Transverse colon (tissue), 4 donors: ENCODE results near the gene TAMALIN. TPM values are rescaled to one million over a fixed set of nuclear protein-coding genes. Genes with fewer than 3 reads are reported as not detected.

Source experiments
- DNase-seq: peaks from one replicate; pipeline ENCODE4 v3.0.0-alpha.2; 2019
- H3K27ac ChIP-seq, 4 donors: fragments of 200-600 bp; sonication (generic); 2 replicates each; pipeline ENCODE4 v1.5.1; 2016 to 2018; ENCODE audit warnings: inconsistent platforms in 4 of 4
- H3K27me3 ChIP-seq: fragments of 200-600 bp; sonication (generic); 2 replicates; pipeline ENCODE4 v1.5.1; 2017; ENCODE audit warnings: inconsistent platforms
- H3K36me3 ChIP-seq, 4 donors: fragments of 200-600 bp; sonication (generic); 2 replicates each; pipeline ENCODE4 v1.5.1; 2017 to 2019; ENCODE audit warnings: inconsistent platforms in 4 of 4
- H3K4me1 ChIP-seq, 4 donors: fragments of 200-600 bp; sonication (generic); 2 replicates each; pipeline ENCODE4 v1.5.1; 2017 to 2020; ENCODE audit warnings: inconsistent platforms in 4 of 4
- H3K4me3 ChIP-seq, 4 donors: fragments of 200-600 bp; sonication (generic); 1 replicate in 1 of 4; 2 replicates in 3 of 4; pipeline versions ENCODE4 v1.5.1 to v1.6.1; 2017 to 2019; ENCODE audit warnings: inconsistent platforms in 4 of 4
- H3K9me3 ChIP-seq, 2 donors: fragments of 200-600 bp; sonication (generic); 2 replicates each; pipeline ENCODE4 v1.5.1; 2017 to 2019; ENCODE audit warnings: inconsistent platforms in 2 of 2
- CTCF ChIP-seq, 5 experiments: fragments of 200-600 bp in 3 of 5; fragments of 450-650 bp in 2 of 5; sonication (generic) in 3 of 5; IDR thresholded peaks; 1 replicate in 2 of 5; 2 replicates in 3 of 5; pipeline ENCODE4 v1.5.1; 2016 to 2017; ENCODE audit warnings: antibody characterized with exemption in 5 of 5, inconsistent platforms in 3 of 5, mild to moderate bottlenecking in 2 of 5, moderate library complexity in 1 of 5
- EP300 ChIP-seq: sonication (generic); formaldehyde crosslinking; IDR thresholded peaks from one replicate; pipeline ENCODE4 v1.6.1; 2017; ENCODE audit warnings: antibody characterized with exemption, low read depth
- POLR2A ChIP-seq: fragments of 450-650 bp; IDR thresholded peaks from one replicate; pipeline ENCODE4 v1.6.1; 2016; ENCODE audit warnings: antibody characterized with exemption, mild to moderate bottlenecking, moderate library complexity
- POLR2AphosphoS5 ChIP-seq, 3 donors: sonication (generic); formaldehyde crosslinking; IDR thresholded peaks; one replicate each; pipeline ENCODE4 v1.6.1; 2016; ENCODE audit warnings: antibody characterized with exemption in 3 of 3
- WGBS, 2 donors: methylation state at CpG; one replicate each; pipeline ENCODE4 v1.1.5; 2018; ENCODE audit warnings: low coverage in 1 of 2; 5-methylcytosine and 5-hydroxymethylcytosine counted together
- in situ Hi-C, 4 donors: fragments of 200-750 bp; cut with MboI; loops; one replicate each; pipeline versions ENCODE4 v1.15.0 to v1.15.1; 2017; ENCODE audit warnings: low sequenced_read_pairs in 3 of 4, low pct_ligation_motif_present in 1 of 4, low pct_unique_long_range_greater_than_20kb in 1 of 4
- intact Hi-C: fragments of 100-400 bp; cut with DNase I; formaldehyde crosslinking; loops from one replicate; pipeline ENCODE4 v1.15.1; 2023; ENCODE audit warnings: low total_unique reads
- total RNA-seq, 4 donors: library from RNA; depleted of rRNA; stranded (reverse); fragments of >200 nt; gene quantifications; one replicate each; pipeline ENCODE4 v1.1.0, GENCODE V29; 2016

The TAMALIN gene
- total RNA-seq, 4 donors from 2014 or later = 5.9 to 20.6 (median 9.7) TPM

GRCh38 chr12:51984657-51985056 lies 22.1 kb upstream of the TAMALIN start:
- intact Hi-C loops (loop anchor here (5.0 kb wide), 1 partner anchor 97 kb away; the partner anchor contains the start of gene ANKRD33), in situ Hi-C loops (loop anchor here in 1 of 4 donors (10.0 kb wide), 1 partner anchor 60 kb away; no protein-coding TSS in a partner anchor)
- Histone ChIP-seq H3K27ac (no peak overlapping the region), H3K36me3 (peaks cover 0 to 64% (median 15%) of the 10 kb centered on the region in 4 donors), H3K9me3 (no peaks in the 10 kb centered on the region), H3K27me3 (no peaks in the 10 kb centered on the region), H3K4me1 (peaks cover 0 to 4% (median 0%) of the 10 kb centered on the region in 4 donors), H3K4me3 (no peak overlapping the region)
- WGBS, 2 donors = 68 to 79% methylated on average over 4 to 6 of the region's 6 CpGs
- TF ChIP-seq POLR2A (no peak), CTCF (IDR thresholded peaks at IDR 0.05) (no peak), EP300 (no peak), POLR2AphosphoS5 (IDR thresholded peaks at IDR 0.05) (no peak)
- no peak for DNase-seq

GRCh38 chr12:51985154-51985835 lies 21.5 kb upstream of the TAMALIN start:
- intact Hi-C loops (no loop called here), in situ Hi-C loops (loop anchor here in 1 of 4 donors (10.0 kb wide), 1 partner anchor 60 kb away; no protein-coding TSS in a partner anchor)
- peaks cover 0 to 4% (median 0%) of the 10 kb centered on the region in 4 donors for H3K4me1 ChIP-seq
- H3K4me3 ChIP-seq = no peak overlapping the region
- peaks cover 0 to 64% (median 15%) of the 10 kb centered on the region in 4 donors for H3K36me3 ChIP-seq
- TF ChIP-seq POLR2AphosphoS5 (IDR thresholded peaks at IDR 0.05) = no peak
- TF ChIP-seq CTCF (IDR thresholded peaks at IDR 0.05) = no peak
- no peak for TF ChIP-seq POLR2A
- TF ChIP-seq EP300 = no peak
- H3K27ac ChIP-seq = no peak overlapping the region
- WGBS, 2 donors = 82 to 85% methylated on average over 6 to 9 of the region's 9 CpGs
- H3K9me3 ChIP-seq = no peaks in the 10 kb centered on the region
- no peaks in the 10 kb centered on the region for H3K27me3 ChIP-seq
- no peak for DNase-seq

- no peak for TF ChIP-seq POLR2A
- TF ChIP-seq EP300 = no peak
- no peak for TF ChIP-seq CTCF (IDR thresholded peaks at IDR 0.05)
- no peak for TF ChIP-seq POLR2AphosphoS5 (IDR thresholded peaks at IDR 0.05)
- H3K4me3 ChIP-seq = no peak overlapping the region
- no peaks in the 10 kb centered on the region for H3K27me3 ChIP-seq
- H3K4me1 ChIP-seq = no peaks in the 10 kb centered on the region
- peaks cover 0 to 66% (median 14%) of the 10 kb centered on the region in 4 donors for H3K36me3 ChIP-seq
- 71 to 100% methylated on average over 2 to 8 of the region's 8 CpGs for whole genome bisulfite sequencing, 2 donors
- DNase-seq = no peak
- in situ Hi-C loops (loop anchor here in 1 of 4 donors (10.0 kb wide), 1 partner anchor 62 kb away; no protein-coding TSS in a partner anchor), intact Hi-C loops (no loop called here)
- H3K9me3 ChIP-seq = no peaks in the 10 kb centered on the region
- no peak overlapping the region for H3K27ac ChIP-seq
Measured at GRCh38 chr12:51986834-51987233, 19.9 kb upstream of the TAMALIN start.

DNA sequence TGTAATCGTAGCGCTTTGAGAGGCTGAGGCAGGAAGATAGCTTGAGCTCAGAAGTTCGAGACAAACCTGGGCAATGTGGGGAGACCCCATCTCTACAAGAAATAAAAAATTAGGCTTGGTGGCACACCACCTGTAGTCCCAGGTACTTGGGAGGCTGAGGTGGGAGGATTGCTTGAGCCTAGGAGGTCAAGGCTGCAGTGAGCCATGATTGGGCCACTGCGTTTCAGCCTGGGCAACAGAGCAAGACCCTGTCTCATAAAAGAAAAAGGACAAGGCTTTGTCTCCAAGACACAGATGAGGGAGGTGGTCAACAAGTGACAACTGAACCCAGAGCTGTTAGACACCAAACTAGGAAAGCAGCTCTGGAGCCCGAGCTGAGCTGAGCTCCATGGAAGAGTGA lies 14.5 kb upstream of the TAMALIN start:
- in situ Hi-C loops (no loop called here), intact Hi-C loops (loop anchor here (5.0 kb wide), 1 partner anchor 240 kb away; the partner anchor contains the start of gene KRT7)
- TF ChIP-seq EP300 = no peak
- TF ChIP-seq POLR2A = no peak
- TF ChIP-seq CTCF (IDR thresholded peaks at IDR 0.05) = no peak
- no peak for TF ChIP-seq POLR2AphosphoS5 (IDR thresholded peaks at IDR 0.05)
- Histone ChIP-seq H3K36me3 (peaks cover 0 to 30% (median 14%) of the 10 kb centered on the region in 4 donors), H3K4me1 (no peaks in the 10 kb centered on the region), H3K9me3 (no peaks in the 10 kb centered on the region), H3K4me3 (no peak overlapping the region), H3K27ac (no peak overlapping the region), H3K27me3 (no peaks in the 10 kb centered on the region)
- 92% methylated on average over 5 of the region's 5 CpGs; no CpG with 5 or more reads in 1 of the 2 donors for WGBS, 2 donors
- DNase-seq = no peak
